ENCODE measurements around the gene SULT1A2.
"Not testable (repeated sequence)": the region's sequence is repeated elsewhere in the genome, so short reads cannot be mapped to it uniquely, and the experiment has no call there.

The SULT1A2 gene

DNA sequence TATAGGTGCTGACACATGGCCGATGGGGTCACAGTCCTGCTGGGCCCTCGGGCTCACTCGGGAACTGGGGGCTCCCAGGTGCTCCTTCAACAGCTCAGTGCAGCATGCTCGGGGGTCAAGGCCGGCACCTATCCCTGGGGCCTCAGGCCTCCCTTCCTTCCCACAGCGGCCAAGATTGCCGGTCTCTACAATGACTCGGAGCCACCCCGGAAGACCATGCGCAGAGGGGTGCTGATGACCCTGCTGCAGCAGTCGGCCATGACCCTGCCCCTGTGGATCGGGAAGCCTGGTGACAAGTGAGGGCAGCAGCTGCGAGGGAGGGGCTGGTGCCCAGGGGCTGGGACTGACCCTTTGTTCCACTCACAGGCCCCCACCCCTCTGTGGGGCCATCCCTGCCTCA lies 6.9 kb downstream of the SULT1A2 start:
- no peak for DNase-seq

DNA sequence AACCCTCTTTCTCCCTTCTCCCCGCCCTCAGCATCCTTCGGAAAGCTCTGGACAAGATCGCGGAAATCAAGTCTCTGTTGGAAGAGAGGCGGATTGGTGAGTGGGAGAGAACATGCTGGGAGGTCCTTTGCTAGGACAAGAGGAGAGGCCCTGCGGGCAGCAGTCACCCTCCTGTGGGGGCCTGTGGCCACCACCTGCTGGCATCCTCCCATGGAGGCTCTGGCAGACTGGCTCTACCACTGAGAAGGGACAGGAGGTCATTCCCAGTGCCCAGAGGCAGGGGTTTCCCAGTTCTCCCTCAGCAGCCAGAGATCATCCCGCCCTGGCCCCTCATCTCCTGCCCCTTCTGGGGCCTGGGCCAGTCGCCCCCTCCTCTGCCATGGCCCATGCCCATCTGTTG lies 7.8 kb downstream of the SULT1A2 start:
- no peak for DNase-seq

DNA sequence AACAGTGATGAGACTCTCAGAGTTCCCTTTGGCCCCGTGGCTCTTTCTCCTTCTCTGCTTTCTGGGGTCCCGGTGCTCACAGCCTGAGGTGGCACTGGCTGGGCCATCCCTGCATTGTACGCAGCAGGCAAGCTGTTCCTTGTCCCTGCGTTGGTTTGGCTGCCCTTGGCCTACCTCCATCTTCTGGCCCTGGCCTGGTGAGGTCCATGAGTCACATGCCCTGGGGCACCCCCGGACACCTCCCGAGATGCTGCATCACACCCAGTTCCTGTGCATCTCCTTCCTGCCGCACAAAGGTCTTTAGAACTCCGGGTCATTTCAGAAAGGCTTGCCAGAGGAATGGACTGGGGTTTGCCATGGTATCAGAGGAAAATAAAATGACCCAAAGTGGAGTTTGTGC lies 9.5 kb downstream of the SULT1A2 start:
- no peak for DNase-seq

DNA sequence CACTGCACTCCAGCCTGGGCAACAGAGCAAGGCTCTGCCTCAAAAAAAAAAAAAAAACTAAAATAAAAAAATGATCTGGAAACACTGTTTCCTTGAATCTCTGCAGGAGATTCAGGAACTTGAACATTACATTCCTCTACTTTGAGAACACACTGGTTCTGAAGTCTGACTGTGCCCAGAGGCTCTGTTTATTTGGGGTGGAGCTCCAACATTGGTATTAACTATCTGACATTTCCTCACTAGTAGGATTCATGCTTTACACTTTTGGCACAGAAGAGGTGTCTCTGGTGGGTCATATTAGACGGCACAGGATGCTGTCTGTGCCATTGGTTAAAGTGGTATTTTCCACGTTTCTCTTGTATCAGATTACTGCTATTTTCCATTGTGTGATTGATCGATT lies 10.4 kb downstream of the SULT1A2 start:
- no peak for DNase-seq

DNA sequence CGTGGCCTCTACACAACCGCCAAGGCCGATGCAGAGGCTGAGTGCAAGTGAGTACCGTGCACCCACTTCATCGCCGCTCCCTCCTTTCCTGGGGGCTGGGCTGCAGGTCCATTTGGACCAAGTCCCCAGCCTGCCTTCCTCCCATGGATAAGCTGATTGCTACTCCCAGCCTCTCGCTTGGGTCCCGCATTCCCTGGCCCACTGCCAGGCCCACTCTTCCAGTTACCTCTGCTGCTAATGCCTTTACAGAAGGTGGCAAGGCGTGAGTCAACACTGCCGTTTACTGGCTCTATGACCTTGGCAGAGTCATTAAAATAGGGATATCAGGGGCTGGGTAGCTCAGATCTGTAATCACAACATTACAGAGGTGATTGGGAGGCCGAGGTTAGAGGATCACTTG lies 11.2 kb downstream of the SULT1A2 start:
- no peak for DNase-seq

DNA sequence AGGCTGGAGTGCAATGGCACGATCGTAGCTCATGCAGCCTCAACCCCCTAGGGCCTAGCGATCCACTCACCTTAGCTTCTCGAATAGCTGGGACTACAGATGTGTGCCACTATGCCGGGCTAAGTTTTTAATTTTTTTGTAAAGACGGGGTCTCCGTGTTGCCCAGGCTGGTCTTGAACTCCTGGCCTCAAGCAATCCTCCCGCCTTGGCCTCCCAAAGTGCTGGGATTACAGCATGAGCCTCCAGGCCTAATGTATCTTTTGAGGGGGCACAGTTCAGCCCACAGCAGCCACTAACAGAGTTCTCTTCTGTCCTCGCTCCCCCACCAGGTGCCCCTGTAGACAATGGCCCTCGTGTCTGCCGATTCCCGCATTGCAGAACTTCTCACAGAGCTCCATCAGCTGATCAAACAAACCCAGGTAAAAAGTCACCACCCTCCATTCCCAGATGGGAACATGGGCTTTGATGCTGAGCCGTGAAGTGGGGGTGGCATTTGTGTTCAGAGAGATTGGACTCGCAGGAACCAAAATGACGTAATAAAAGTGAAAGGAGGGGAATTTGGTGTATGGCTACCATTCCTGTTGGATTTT lies 16.0 kb downstream of the SULT1A2 start:
- no peak for DNase-seq

DNA sequence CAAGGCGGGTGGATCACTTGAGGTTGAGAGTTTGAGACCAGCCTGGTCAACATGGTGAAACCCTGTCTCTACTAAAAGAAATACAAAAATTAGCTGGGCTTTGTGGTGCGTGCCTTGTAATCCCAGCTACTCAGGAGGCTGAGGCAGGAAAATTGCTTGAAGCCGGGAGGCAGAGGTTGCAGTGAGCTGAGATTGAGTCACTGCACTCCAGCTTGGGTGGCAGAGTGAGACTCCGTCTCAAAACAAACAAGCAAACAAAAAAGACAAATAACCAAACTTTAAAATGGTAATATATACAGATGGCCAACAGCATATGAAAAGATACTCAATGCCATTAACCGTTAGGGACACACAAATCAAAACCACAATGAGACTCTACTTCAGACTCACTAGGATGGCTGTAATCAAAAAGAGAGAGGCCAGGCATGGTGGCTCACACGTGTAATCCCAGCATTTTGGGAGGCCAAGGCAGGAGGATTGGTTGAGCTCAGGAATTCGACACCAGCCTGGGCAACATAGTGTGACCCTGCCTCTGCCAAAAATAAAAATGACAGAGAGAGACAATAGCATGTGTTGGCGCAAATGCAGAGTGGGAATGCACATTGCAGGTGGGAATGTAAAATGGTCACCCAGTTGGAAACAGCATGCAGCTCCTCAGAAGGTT lies 21.3 kb downstream of the SULT1A2 start:
- no peak for DNase-seq

DNA sequence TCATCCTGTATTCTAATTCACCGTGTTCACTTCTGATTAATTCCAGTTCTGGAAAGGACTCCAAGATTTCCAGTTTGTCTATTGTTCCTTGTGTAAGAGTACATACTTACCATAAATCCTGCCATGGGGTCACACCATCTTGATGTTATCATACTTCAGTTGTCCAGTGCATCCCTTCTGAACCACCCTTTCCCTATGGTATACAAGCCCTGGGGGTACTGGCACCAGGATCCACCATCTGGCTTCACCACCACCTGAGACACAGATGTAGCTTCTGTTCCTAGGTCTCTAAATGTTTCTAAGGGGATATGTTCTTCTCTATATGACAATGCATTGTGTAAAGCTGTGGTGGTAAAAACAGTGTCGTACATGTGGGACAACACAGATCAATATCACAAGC lies 21.9 kb downstream of the SULT1A2 start:
- DNase-seq = no peak

DNA sequence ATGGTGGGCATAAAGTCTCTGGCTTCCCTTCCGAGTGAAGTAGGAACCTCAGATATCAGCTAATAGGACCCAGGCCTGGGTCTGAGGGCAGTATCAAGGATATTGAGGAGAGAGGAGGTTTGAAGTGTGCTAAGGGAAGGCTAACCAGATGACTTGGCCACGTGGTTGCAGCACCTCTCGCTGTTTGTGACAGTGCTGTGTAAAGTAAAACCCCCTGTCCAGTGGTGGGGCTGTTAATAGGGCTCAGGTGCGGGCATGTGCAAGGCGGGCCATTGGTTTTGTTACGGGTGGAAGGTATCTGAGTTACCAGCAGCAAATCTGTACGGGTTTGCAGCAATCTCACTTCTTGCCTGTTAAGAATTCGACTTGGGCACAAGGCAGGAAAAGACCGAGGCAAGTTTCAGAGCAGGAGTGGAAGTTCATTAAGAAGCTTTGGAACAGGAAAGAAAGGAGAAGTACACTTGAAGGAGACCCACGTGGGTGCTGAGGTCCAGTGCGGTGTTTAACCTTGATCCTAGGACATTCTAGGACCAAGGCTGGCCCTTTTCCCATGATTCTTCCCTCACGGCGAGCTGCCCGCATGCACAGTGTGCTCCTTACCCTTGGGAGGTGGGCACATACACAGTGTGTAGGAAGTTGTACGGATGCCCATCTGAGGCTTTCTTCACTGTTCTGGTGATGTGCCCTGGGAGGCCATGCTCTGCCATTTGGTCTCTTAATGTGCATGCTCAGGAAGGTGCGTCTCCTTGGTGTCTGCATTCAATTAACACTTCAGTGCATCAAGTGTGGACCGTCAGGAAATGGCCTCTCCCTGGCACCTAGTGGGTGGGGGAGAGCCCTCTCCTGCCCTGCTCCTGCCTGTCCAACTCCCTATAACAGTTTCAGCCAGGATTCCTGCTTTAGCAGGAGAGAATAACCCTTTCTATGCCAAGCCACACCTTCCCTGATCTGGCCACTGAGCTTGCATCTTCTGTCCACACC lies 22.8 kb downstream of the SULT1A2 start:
- no peak for DNase-seq

DNA sequence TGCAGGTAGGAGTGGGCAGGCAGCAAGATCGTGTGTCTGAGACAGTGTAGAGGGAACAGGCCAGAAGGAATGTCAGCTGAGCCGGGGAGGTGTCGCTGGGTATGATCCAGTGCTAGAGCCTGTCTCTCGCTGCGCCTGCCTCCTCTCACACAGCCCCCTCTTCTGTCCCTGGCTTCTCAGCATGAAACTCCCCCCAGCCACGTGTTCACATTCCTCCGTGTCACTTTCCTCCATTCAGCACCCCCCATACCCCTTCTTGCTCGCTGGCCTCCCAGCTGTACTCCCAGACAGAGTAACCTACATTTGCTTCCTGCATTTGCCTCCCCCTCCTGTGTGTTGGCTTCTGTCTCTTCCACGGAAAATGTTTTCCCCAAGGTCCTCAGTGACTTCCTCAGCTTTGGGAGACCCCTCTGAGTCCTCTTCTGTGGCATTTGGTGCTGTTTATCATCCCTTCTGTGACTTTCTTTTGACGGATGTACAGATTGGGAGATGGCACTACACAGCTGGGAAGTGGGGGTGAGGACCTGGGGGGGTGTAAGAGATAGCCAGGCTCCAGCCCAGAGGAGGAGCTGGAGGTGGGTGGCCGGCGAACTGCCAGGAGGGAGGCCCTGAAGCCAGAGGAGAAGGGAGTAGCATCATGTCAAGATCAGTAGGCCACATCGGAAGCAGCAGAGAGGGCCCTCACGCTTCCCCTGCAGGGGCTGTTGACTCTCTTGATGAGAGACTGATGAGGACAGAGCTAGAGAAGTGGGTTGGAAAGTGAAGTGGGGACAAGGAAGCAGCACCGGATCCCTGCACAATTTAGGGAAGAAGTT lies 23.9 kb downstream of the SULT1A2 start:
- DNase-seq = peak; percentile 85

DNA sequence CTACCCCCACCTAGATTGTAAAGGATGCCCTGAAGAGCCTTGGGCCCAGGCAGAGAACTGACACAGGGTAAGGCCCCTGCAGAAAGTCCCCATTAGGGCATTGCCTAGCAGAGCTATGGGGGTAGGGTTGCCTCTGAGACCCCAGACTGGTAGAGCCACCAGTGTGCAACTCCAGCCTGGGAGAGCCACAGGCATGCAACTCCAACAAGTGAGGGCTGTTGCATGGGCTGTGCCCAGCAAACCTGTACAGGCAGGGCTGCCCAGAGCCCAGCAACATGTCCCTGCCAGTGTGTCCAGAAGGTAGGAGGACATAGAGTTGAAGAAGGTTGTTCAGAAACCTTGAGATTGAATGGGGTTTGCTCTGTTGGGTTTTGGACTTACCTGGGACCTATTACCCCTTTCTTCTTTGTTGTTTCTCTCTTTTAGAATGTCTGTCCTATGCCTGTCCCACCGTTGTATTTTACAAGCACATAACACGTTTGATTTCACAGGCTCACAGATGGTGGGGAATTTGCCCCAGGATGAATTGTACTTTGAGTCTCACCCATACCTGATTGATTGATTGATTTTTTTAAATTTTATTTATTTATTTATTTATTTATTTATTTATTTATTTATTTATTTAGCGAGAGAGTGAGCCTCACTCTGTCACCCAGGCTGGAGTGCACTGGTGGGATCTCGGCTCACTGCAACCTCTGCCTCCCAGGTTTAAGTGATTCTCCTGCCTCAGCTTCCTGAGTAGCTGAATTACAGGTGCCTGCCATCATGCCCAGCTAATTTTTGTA lies 26.7 kb downstream of the SULT1A2 start:
- no peak for DNase-seq

DNA sequence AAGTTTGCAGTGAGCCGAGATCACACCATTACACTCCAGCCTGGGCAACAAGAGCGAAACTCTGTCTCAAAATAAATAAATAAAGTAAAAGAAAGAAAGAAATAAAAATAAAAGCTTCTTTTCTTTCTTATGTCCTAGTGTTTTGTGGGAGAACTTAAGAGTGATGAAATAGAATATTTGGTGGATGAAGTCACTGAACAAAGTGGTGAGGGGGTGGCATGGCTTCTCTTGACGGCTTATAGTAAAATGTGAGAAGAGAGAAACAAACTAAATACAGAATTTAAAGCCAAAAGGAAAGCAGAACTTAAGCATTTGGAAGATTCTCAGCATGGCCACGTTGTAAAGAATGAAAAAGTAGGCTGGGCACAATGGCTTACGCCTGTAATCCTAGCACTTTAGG lies 27.8 kb downstream of the SULT1A2 start:
- DNase-seq = no peak

DNA sequence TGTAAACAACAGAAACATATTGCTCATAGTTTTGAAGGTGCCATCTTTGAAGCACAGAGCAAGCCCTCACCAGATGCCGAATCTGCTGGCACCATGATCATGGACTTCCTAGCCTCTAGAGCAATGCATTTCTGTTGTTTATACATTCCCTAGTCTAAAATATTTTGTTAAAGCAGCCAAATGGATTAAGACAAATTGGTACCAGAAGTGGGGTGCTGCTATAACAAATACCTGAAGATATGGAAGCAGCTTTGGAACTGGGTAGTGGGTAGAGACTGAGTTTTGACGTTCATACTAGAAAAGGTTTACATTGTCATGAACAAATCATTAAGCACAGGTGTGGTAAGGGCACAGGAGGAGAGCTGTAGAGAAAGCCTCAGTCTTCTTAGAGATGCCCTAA lies 29.6 kb downstream of the SULT1A2 start:
- DNase-seq = no peak

DNA sequence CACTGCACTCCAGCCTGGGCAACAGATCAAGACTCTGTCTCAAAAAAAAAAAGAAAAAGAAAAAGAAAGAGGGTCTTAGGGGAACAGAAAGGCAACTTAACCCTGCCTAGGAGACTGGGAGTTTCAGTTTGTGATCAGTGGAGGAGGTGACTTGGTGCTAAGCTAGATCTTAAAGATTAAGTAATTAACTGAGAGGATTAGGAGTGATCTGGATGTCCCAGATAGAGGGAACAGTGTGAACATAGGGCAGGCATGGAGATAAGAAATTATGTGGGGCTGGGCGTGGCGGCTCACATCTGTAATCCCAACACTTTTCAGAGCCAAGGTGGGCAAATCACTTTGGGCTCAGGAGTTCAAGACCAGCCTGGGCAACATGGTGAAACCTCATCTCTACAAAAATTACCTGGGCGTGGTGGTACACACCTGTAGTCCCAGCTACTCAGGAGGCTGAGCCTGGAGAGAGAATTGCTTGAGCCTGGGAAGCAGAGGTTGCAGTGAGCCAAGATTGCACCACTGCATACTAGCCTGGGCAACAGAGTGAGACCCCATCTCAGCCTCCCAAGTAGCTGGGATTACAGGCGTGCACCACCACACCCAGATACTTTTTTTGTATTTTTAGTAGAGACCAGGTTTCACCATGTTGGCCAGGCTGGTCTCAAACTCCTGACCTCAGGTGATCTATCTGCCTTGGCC lies 30.5 kb downstream of the SULT1A2 start:
- not testable (repeated sequence) for DNase-seq

DNA sequence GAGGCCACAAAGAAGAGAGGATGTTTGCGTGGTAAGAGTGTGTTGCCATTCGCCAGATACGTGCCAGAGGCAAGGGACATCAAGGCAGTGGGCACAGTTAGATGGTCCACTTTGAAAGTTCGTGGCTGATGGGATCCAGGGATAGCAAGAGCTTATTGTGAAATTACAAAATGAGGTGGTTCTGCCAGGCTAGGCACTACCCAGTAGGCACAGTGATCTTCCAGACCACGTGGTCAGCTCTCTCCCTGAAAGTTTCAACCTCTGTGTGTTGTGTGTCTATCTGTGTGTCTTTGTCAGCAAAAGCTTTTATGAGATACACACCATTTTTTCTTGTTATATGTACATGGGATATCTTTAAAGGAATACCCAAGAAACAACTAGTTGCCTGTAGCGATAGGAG lies 33.6 kb downstream of the SULT1A2 start:
- no peak for DNase-seq

DNA sequence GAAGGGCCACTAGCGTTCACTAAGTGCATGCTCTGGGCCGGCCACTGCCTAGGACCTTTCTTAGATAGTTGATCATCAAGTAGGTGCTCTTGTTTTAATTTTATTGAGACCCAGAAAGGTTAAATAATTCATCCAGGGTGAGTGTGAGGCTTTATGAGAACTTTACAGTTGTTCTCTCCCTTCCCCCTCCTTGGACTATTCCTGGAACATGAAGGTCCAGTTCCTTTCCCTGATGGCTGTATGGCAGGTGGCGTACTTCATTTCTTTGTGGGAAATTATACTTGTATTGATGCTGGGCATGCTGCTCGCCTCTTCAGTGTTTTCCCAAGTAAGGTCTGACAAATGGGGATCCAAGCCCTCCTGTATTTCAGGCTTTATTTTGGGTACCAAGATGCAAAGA lies 34.7 kb downstream of the SULT1A2 start:
- DNase-seq = no peak

DNA sequence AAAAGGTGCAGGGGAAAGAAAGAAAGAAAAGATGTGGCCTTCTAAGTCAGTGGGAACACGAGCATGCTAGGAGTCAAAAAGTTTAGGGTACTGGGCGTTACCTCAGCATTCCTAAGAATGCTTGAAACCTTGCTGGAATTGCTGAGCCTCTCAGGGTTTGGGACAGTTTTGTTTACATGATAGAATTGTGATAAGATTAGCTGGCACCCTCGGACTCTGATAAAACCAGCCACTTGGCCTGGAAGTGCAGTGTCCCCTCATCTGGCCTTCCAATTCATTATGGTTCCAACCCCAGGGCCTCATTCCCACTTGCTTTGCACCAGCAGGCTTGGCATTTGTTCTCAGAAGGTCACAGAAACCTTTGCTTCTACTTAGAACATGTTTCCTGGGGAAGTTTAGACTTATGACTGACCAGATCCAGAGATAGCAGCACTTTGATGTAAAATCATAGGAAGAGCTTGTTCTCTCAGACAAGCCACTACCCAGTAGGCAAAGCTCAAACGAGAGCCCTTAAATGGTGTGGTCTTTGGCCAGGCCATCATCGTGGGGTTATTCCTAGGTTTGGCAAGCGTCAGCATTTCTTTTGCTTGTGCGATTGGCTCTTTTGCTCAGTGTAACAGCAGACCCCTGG lies 35.2 kb downstream of the SULT1A2 start:
- DNase-seq = no peak

DNA sequence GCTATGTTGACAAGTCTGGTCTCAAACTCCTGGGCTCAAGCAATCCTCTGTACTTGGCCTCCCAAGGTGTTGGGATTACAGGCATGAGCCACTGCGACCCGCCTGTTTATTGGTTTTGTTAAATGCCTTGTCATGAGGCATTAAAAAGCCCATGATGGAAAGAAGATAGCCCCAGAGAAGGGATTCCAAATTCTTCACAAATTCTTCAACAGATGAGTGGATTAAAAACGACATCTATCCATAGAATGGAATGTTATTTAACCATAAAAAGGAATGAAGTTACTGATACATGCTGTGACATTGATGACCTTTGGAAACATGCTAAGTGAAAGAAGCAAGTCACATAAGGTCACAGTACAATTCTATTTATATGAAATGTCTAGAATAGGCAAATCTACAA lies 38.4 kb downstream of the SULT1A2 start:
- no peak for DNase-seq

DNA sequence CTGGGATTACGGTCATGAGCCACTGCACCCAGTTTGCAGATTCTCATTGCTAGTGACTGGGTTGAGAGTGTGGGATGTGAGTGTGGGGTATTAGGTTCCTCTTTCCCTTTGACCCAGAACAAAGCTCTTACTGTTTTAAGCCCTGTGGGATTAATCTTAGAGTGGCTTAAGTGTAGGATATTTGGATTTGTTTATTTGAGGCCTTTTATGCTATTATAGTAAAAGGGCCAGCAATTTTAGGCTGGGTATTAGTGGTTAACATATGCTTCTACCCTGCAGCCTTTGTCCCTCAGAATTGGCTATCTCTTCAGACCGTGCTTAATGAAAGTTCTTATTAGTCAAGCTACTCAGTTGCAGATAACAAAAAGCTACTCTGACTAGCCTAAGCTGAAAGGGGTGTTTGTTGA lies 39.9 kb downstream of the SULT1A2 start:
- DNase-seq = no peak

DNA sequence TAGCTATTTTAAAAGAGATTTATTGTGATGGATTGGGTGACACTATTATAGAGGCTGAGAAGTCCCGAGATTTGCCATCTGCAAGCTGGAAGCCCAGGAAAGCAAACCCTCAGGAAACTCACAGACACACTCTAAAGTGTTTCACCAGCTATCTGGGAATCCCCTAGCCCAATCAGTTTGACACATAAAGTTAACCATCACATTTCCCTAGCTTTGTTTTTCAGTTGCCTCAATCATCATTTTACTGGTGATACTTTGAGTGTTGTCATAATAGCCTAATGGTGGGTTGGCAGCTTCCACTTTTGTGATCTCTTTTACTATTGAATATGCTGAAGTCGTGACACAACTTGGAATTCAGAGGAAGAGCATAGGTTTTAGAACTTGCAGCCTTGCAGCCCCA lies 41.3 kb downstream of the SULT1A2 start:
- no peak for DNase-seq
